ENCODE data around the gene PYY. TPM values are rescaled to one million over a fixed set of nuclear protein-coding genes. Genes with fewer than 3 reads are reported as not detected.

Gene PYY
- total RNA-seq, 1 experiment from 2014 or later = not detected

DNA sequence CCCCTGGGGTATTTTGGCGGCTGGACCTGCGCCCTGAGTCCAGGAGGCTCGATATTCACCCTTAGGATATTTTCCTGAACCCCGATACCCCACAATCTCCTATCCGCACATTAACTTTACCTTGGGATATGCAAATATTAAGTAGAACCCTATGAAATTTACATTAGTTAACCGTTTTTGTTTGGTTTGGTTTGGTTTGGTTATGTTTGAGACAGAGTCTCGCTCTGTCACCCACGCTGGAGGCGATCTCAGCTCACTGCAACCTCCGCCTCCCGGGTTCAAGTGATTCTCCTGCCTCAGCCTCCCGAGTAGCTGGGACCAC is 41.4 kb upstream of the PYY start:
- Histone ChIP-seq H3K9me3 (ENCODE audit: low read length) (no peaks in the 10 kb centered on the region), H3K9ac (ENCODE audit: low read length) (no peak overlapping the region; the same call in 1 of the 2 replicates), H3K4me3 (ENCODE audit: low read length) (peak overlapping the region; percentile 70), H3K4me1 (ENCODE audit: insufficient read depth, low read length) (peaks cover 10% of the 10 kb centered on the region; the same call in 1 of the 2 replicates), H4K20me1 (ENCODE audit: low read length) (no peaks in the 10 kb centered on the region), H3K27me3 (ENCODE audit: low read length) (no peaks in the 10 kb centered on the region), H3K9me2 (replicated peaks; ENCODE audit: low read length) (no peaks in the 10 kb centered on the region), H3K36me3 (ENCODE audit: low read depth, low read length) (no peaks in the 10 kb centered on the region), H3K4me2 (ENCODE audit: low read length) (peak overlapping the region; percentile 96), H2AFZ (ENCODE audit: low read length) (peak overlapping the region; percentile 97), H3K79me2 (ENCODE audit: low read length) (no peaks in the 10 kb centered on the region), H3F3A (ENCODE audit: low read length, unreplicated experiment) (no peaks in the 10 kb centered on the region), H3K27ac (ENCODE audit: low read length) (no peak overlapping the region)
- ChIA-PET CTCF (interaction anchor here (1.5 kb wide), 1 partner anchor 51 kb away, joined by 9 read pairs; no protein-coding TSS in a partner anchor), POLR2A (ENCODE audit: unreplicated experiment) (no interaction called here)
- ATAC-seq = no peak; the same call in 1 of the 2 replicates
- BruUV-seq (replicated peaks) = no TSS peak
- intact Hi-C loops (cut with micrococcal nuclease) = loop anchor here (1.0 kb wide), 3 partner anchors 51 to 117 kb away; no protein-coding TSS in a partner anchor
- no peak for TF ChIP-seq EZH2 (IDR thresholded peaks at IDR 0.05; ENCODE audit: low read length, unreplicated experiment)
- TF ChIP-seq, protein P1, sequence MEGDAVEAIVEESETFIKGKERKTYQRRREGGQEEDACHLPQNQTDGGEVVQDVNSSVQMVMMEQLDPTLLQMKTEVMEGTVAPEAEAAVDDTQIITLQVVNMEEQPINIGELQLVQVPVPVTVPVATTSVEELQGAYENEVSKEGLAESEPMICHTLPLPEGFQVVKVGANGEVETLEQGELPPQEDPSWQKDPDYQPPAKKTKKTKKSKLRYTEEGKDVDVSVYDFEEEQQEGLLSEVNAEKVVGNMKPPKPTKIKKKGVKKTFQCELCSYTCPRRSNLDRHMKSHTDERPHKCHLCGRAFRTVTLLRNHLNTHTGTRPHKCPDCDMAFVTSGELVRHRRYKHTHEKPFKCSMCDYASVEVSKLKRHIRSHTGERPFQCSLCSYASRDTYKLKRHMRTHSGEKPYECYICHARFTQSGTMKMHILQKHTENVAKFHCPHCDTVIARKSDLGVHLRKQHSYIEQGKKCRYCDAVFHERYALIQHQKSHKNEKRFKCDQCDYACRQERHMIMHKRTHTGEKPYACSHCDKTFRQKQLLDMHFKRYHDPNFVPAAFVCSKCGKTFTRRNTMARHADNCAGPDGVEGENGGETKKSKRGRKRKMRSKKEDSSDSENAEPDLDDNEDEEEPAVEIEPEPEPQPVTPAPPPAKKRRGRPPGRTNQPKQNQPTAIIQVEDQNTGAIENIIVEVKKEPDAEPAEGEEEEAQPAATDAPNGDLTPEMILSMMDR (conservative IDR thresholded peaks at IDR 0.05; ENCODE audit: low read depth, low read length) = no peak
- no peak for TF ChIP-seq EZH2phosphoT487 (IDR thresholded peaks at IDR 0.05; ENCODE audit: borderline replicate concordance, low read length)
- no peak for DNase-seq

DNA sequence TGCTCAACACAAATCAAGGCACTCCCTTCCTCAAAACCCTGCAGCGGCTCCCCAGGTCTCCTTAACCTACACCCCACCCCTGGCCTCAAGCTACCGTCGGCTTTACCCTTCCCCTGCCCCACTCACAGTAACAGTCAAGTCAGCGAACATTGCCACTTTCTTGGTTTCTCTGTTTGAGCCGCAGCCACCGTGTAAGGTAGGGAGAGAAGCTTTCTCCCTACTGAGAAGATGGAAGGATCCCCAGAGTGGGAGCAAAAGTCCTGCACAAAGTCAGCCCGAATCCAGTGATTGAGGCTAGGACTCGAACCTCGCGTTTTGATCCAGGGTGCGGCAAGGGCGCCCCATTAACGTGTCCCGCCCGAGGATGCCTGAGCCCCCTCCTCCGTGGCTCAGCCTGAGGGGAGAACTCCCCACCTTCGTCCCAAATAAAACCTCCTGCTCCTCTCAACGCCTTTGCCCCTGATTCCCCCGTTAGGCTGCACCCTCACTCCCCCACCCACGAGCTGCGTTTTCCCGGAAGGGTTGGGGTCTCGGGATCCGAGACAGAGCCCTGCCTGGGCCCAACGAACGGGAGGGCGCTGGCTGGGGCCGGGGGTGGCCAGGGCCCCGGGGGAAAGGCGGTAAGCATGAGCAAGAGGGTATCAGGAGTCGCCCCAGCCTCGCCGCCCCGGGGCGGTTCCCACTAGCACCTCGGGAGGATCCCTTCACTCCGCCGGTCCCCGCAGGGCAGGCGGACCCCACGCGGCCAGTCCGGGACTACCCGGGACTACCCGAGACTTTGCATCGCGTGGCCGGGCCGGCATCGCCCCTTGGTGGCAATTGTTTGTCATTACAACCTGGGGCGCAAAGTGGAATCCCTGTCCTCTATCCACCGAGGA is 40.8 kb upstream of the PYY start:
- no peaks in the 10 kb centered on the region for H4K20me1 ChIP-seq (ENCODE audit: low read length)
- peak overlapping the region; percentile 70 for H3K4me3 ChIP-seq (ENCODE audit: low read length)
- H3F3A ChIP-seq (ENCODE audit: low read length, unreplicated experiment) = no peaks in the 10 kb centered on the region
- no peak overlapping the region for H3K27ac ChIP-seq (ENCODE audit: low read length)
- ATAC-seq = peak; percentile 90
- CTCF ChIA-PET = interaction anchor here (0.8 to 1.5 kb wide), 3 partner anchors 12 to 51 kb away, joined by 5 to 11 read pairs (median 9); no protein-coding TSS in a partner anchor
- H2AFZ ChIP-seq (ENCODE audit: low read length) = peak overlapping the region; percentile 97
- H3K79me2 ChIP-seq (ENCODE audit: low read length) = no peaks in the 10 kb centered on the region
- no peaks in the 10 kb centered on the region for H3K9me3 ChIP-seq (ENCODE audit: low read length)
- intact Hi-C loops (cut with micrococcal nuclease) = loop anchor here (1.0 kb wide), 3 partner anchors 50 to 116 kb away; no protein-coding TSS in a partner anchor
- H3K9ac ChIP-seq (ENCODE audit: low read length) = peak overlapping the region; percentile 66
- TF ChIP-seq, protein P1 (conservative IDR thresholded peaks at IDR 0.05; ENCODE audit: low read depth, low read length) = peak; percentile 97
- TF ChIP-seq EZH2 (IDR thresholded peaks at IDR 0.05; ENCODE audit: low read length, unreplicated experiment) = no peak
- no peaks in the 10 kb centered on the region for H3K27me3 ChIP-seq (ENCODE audit: low read length)
- POLR2A ChIA-PET (ENCODE audit: unreplicated experiment) = no interaction called here
- H3K4me2 ChIP-seq (ENCODE audit: low read length) = peak overlapping the region; percentile 96
- DNase-seq = peak; percentile 87
- no peaks in the 10 kb centered on the region for H3K36me3 ChIP-seq (ENCODE audit: low read depth, low read length)
- H3K4me1 ChIP-seq (ENCODE audit: insufficient read depth, low read length) = peaks cover 10% of the 10 kb centered on the region; the same call in 1 of the 2 replicates
- no TSS peak for BruUV-seq (replicated peaks)
- no peaks in the 10 kb centered on the region for H3K9me2 ChIP-seq (replicated peaks; ENCODE audit: low read length)

DNA sequence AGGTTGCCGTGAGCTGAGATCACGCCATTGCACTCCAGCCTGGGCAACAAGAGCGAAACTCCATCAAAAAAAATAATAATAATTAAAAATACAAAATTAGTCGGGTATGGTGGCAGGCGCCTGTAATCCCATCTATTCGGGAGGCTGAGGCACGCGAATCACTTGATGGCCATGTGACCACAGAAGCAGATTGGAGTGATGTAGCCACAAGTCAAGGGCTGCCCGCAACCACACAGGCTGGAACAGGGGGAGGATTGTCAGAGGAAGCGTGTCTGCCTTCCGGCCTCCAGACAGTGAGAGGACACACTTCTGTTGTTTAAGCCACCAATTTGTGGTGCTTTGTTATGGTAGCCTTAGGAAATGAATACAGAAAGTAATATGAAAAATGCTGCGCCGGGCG is 38.9 kb upstream of the PYY start:
- Histone ChIP-seq H3K4me2 (ENCODE audit: low read length) (no peak overlapping the region), H3F3A (ENCODE audit: low read length, unreplicated experiment) (no peaks in the 10 kb centered on the region), H2AFZ (ENCODE audit: low read length) (no peak overlapping the region), H3K36me3 (ENCODE audit: low read depth, low read length) (no peaks in the 10 kb centered on the region), H3K27me3 (ENCODE audit: low read length) (peaks cover 3% of the 10 kb centered on the region; the same call in 1 of the 2 replicates), H3K4me1 (ENCODE audit: insufficient read depth, low read length) (peaks cover 10% of the 10 kb centered on the region; the same call in 1 of the 2 replicates), H3K9me2 (replicated peaks; ENCODE audit: low read length) (no peaks in the 10 kb centered on the region), H3K4me3 (ENCODE audit: low read length) (no peak overlapping the region), H3K9me3 (ENCODE audit: low read length) (no peaks in the 10 kb centered on the region), H3K79me2 (ENCODE audit: low read length) (no peaks in the 10 kb centered on the region), H3K9ac (ENCODE audit: low read length) (no peak overlapping the region), H3K27ac (ENCODE audit: low read length) (no peak overlapping the region), H4K20me1 (ENCODE audit: low read length) (no peaks in the 10 kb centered on the region)
- intact Hi-C loops (cut with micrococcal nuclease) = no loop called here
- ChIA-PET POLR2A (ENCODE audit: unreplicated experiment) (no interaction called here), CTCF (no interaction called here)
- no peak for TF ChIP-seq EZH2phosphoT487 (IDR thresholded peaks at IDR 0.05; ENCODE audit: borderline replicate concordance, low read length)
- TF ChIP-seq EZH2 (IDR thresholded peaks at IDR 0.05; ENCODE audit: low read length, unreplicated experiment) = no peak
- TF ChIP-seq, protein P1 (conservative IDR thresholded peaks at IDR 0.05; ENCODE audit: low read depth, low read length) = no peak
- BruUV-seq (replicated peaks) = no TSS peak
- DNase-seq = no peak
- ATAC-seq = no peak
